HL-60 (cell line): Measurements from ENCODE around the gene MAP1A.

Source experiments
- GABPA ChIP-seq: IDR thresholded peaks from 2 replicates; pipeline ENCODE4 v1.6.1; 2012; ENCODE audit warnings: low read depth
- TF ChIP-seq, protein P1 (sequence below): IDR thresholded peaks from one replicate; pipeline ENCODE4 v1.5.1; 2011; ENCODE audit warnings: low read length, control low read depth, inconsistent platforms; ENCODE audit not compliant: insufficient read depth

DNA sequence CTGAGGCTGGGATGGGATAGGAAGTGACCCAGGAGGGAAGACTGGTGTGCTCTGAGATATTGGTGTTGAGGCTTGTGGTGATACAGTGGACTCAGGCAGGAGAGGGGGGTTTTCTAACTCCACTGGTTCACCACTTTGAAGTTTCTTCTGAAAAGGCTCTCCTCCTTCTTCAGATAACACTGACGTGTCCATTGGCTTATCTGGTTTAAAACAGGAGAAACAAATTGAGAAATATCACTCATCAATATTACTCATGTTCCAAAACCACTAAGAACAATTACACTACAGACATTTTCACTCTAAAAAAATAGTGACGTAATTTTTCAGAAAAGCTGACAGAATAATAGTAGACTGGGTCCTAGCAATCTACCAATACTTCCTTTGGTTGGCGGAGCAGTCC is 47.5 kb upstream of the MAP1A start:
- TF ChIP-seq, protein P1, sequence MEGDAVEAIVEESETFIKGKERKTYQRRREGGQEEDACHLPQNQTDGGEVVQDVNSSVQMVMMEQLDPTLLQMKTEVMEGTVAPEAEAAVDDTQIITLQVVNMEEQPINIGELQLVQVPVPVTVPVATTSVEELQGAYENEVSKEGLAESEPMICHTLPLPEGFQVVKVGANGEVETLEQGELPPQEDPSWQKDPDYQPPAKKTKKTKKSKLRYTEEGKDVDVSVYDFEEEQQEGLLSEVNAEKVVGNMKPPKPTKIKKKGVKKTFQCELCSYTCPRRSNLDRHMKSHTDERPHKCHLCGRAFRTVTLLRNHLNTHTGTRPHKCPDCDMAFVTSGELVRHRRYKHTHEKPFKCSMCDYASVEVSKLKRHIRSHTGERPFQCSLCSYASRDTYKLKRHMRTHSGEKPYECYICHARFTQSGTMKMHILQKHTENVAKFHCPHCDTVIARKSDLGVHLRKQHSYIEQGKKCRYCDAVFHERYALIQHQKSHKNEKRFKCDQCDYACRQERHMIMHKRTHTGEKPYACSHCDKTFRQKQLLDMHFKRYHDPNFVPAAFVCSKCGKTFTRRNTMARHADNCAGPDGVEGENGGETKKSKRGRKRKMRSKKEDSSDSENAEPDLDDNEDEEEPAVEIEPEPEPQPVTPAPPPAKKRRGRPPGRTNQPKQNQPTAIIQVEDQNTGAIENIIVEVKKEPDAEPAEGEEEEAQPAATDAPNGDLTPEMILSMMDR, result no peak
- no peak for TF ChIP-seq GABPA
